Breast epithelium (tissue), 4 donors: ENCODE results near the gene OR7G2. TPM values are rescaled to one million over a fixed set of nuclear protein-coding genes. Genes with fewer than 3 reads are reported as not detected.
"Not testable (repeated sequence)": the region's sequence is repeated elsewhere in the genome, so short reads cannot be mapped to it uniquely, and the experiment has no call there.

Experiments used
- DNase-seq, 2 donors: peaks; one replicate each; pipeline ENCODE4 v3.0.0-alpha.2; 2019; ENCODE audit warnings: low spot score in 2 of 2
- H3K27ac ChIP-seq, 2 donors: fragments of 200-600 bp; sonication (generic) in 1 of 2; one replicate each; pipeline ENCODE4 v1.5.1; 2016 to 2019; ENCODE audit warnings: mild to moderate bottlenecking in 1 of 2
- H3K27me3 ChIP-seq, 2 donors: fragments of 200-600 bp; sonication (generic) in 1 of 2; one replicate each; pipeline versions ENCODE4 v1.5.1 to v1.6.0; 2017 to 2019; ENCODE audit warnings: control low read depth in 1 of 2, mild to moderate bottlenecking in 1 of 2
- H3K36me3 ChIP-seq: fragments of 200-600 bp; one replicate; pipeline ENCODE4 v1.5.1; 2019
- H3K4me1 ChIP-seq, 2 donors: fragments of 200-600 bp; sonication (generic); one replicate each; pipeline ENCODE4 v1.5.1; 2016 to 2019; ENCODE audit warnings: control low read depth in 1 of 2
- H3K4me3 ChIP-seq, 3 donors: fragments of 200-600 bp; sonication (generic); 1 replicate in 2 of 3; 2 replicates in 1 of 3; pipeline ENCODE4 v1.5.1; 2016 to 2019; ENCODE audit warnings: mild to moderate bottlenecking in 3 of 3, moderate library complexity in 2 of 3
- H3K9me3 ChIP-seq, 2 donors: fragments of 200-600 bp; sonication (generic) in 1 of 2; one replicate each; pipeline ENCODE4 v1.5.1; 2016 to 2019; ENCODE audit warnings: control low read depth in 1 of 2
- POLR2A ChIP-seq: fragments of 450-650 bp; IDR thresholded peaks from one replicate; pipeline ENCODE4 v1.6.1; 2016; ENCODE audit warnings: antibody characterized with exemption, mild to moderate bottlenecking, moderate library complexity
- POLR2AphosphoS5 ChIP-seq, 3 donors: sonication (generic); formaldehyde crosslinking; IDR thresholded peaks; one replicate each; pipeline ENCODE4 v1.6.1; 2017; ENCODE audit warnings: antibody characterized with exemption in 3 of 3
- intact Hi-C: fragments of 100-400 bp; cut with DNase I; formaldehyde crosslinking; loops from one replicate; pipeline ENCODE4 v1.15.1; 2023; ENCODE audit warnings: low total_unique reads
- total RNA-seq, 3 donors: library from RNA; depleted of rRNA; stranded (reverse); fragments of >200 nt; gene quantifications; one replicate each; pipeline ENCODE4 v1.1.0, GENCODE V29; 2016
- TF ChIP-seq, protein P1 (sequence below), 3 donors: fragments of 450-650 bp; IDR thresholded peaks; one replicate each; pipeline ENCODE4 v1.5.1; 2016 to 2017; ENCODE audit warnings: antibody characterized with exemption in 3 of 3, mild to moderate bottlenecking in 3 of 3, moderate library complexity in 3 of 3

The OR7G2 gene
- total RNA-seq, 3 donors from 2014 or later, result not detected

DNA sequence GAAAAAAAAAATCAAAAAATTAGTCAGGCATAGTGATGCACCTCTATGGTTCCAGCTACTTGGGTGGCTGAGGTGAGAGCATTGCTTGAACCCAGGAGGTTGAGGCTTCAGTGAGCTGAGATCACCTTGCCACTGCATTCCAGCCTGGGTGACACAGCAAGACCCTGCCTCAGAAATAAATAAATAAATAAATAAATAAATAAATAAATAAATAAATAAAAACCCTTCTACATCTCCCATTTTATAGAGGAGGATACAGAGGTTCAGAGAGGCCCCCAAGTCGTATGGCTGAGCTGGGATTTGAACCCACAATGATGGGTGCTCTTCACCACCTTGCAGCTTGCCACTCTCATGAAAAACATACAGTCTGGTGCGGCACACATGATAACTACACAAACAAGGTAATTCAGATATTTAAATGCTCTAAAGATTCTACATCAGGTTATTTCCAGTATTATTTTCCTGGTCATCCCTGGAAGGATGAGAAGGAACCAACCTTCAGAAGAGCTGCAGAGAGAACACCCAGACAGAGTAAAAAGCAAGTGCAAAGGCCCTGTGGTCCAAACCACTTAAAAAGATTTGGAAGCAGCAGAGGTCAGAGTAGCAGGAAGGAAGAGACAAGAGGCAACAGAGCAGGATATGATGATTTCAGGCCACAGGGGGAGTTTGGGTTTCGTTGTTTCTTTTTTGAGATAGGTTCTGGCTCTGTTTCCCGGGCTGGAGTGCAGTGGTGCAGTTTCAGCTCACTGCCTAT is 49.6 kb downstream of the OR7G2 start:
- intact Hi-C loops, result no loop called here
- Histone ChIP-seq H3K27me3 (no peaks in the 10 kb centered on the region), H3K36me3 (no peaks in the 10 kb centered on the region), H3K9me3 (no peaks in the 10 kb centered on the region), H3K4me1 (no peaks in the 10 kb centered on the region), H3K4me3 (no peak overlapping the region), H3K27ac (no peak overlapping the region)
- TF ChIP-seq, protein P1, sequence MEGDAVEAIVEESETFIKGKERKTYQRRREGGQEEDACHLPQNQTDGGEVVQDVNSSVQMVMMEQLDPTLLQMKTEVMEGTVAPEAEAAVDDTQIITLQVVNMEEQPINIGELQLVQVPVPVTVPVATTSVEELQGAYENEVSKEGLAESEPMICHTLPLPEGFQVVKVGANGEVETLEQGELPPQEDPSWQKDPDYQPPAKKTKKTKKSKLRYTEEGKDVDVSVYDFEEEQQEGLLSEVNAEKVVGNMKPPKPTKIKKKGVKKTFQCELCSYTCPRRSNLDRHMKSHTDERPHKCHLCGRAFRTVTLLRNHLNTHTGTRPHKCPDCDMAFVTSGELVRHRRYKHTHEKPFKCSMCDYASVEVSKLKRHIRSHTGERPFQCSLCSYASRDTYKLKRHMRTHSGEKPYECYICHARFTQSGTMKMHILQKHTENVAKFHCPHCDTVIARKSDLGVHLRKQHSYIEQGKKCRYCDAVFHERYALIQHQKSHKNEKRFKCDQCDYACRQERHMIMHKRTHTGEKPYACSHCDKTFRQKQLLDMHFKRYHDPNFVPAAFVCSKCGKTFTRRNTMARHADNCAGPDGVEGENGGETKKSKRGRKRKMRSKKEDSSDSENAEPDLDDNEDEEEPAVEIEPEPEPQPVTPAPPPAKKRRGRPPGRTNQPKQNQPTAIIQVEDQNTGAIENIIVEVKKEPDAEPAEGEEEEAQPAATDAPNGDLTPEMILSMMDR (IDR thresholded peaks at IDR 0.05), result no peak
- TF ChIP-seq POLR2A (no peak), POLR2AphosphoS5 (IDR thresholded peaks at IDR 0.05) (no peak)
- no peak for DNase-seq

DNA sequence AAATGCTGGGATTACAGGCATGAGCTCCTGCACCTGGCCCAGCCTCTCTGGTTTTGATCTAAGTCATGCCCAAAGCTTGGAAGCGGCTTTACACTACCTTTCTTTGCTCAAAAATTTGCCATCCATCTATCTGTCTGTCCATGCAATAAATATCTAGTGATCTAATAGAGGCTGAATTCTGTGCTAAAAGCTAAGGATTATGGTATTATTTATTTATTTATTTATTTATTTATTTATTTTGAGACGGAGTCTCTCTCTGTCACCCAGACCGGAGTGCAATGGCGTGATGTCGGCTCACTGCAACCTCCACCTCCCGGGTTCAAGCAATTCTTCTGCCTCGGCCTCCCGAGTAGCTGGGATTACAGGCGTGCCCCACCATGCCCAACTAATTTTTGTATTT is 51.1 kb downstream of the OR7G2 start:
- H3K36me3 ChIP-seq, H3K27me3 ChIP-seq: not testable (repeated sequence)

DNA sequence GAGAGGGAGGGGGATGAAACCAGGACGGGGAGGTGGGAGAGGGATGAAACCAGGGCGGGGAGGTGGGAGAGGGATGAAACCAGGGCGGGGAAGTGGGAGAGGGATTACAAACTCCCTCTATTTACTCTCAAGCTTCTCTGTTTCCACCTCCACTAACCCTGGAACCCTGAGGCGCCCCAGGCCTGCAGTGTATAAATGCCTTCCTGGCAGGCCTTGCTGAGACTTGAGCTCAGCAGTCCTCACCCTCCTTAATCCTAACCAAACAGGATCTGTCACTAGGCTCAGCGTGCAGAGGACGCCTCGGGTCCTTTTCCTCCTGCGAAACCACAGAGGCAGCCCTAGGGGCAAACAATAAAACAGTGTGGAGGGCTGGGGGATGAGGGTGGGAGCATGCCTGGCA is 52.5 kb downstream of the OR7G2 start:
- Histone ChIP-seq H3K36me3 (no peaks in the 10 kb centered on the region), H3K9me3 (no peaks in the 10 kb centered on the region), H3K27me3 (no peaks in the 10 kb centered on the region), H3K4me1 (no peaks in the 10 kb centered on the region), H3K4me3 (no peak overlapping the region), H3K27ac (peak overlapping the region in 1 of 2 donors; percentile 52)
- TF ChIP-seq POLR2A (no peak), POLR2AphosphoS5 (IDR thresholded peaks at IDR 0.05) (no peak)
- TF ChIP-seq, protein P1 (IDR thresholded peaks at IDR 0.05), result no peak
- DNase-seq, result peak; percentile 28 to 55
- intact Hi-C loops, result loop anchor here (5.0 kb wide), 1 partner anchor 763 kb away; the partner anchor contains the start of gene FBXL12

More for the DNA sequence above, 51.1 kb downstream of the OR7G2 start:
- H3K4me1 ChIP-seq, H3K4me3 ChIP-seq, H3K9me3 ChIP-seq, DNase-seq, intact Hi-C loops, H3K27ac ChIP-seq: not testable (repeated sequence)

DNA sequence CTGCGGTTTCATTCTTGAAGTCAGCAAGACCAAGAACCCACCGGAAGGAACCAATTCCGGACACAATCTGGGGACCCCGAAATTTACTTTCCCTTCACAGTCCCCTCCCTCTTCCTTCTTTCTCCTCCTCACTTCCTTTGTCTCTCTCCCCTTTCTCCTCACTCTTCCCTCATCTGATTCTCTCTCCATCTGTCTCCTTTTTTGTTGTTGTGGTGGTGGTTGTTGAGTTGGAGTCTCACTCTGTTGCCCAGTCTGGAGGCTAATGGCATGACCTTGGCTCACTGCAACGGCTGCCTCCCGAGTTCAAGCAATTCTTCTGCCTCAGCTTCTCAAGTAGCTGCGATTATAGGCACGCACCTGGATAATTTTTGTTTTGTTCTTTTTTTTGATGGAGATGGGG is 53.1 kb downstream of the OR7G2 start:
- intact Hi-C loops, result loop anchor here (5.0 kb wide), 1 partner anchor 763 kb away; the partner anchor contains the start of gene FBXL12
- no peak for TF ChIP-seq POLR2A

DNA sequence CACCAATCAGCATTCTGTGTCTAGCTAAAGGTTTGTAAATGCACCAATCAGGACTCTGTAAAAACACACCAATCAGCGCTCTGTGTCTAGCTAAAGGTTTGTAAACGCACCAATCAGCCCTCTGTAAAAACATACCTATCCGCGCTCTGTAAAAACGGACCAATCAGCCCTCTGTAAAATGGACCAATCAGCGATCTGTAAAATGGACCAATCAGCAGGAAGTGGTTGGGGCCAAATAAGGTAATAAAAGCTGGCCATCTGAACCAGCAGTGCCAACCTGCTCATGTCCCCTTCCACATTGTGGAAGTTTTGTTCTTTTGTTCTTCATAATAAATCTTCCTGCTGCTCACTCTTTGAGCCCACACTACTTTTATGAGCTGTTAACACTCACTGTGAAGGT is 53.6 kb downstream of the OR7G2 start:
- not testable (repeated sequence) for H3K36me3 ChIP-seq, H3K4me1 ChIP-seq, DNase-seq, H3K4me3 ChIP-seq, H3K9me3 ChIP-seq, H3K27me3 ChIP-seq, H3K27ac ChIP-seq
- intact Hi-C loops, result loop anchor here (5.0 kb wide), 1 partner anchor 764 kb away; the partner anchor contains the start of gene FBXL12

More for the DNA sequence above, 53.1 kb downstream of the OR7G2 start:
- H3K27me3 ChIP-seq, result no peaks in the 10 kb centered on the region
- no peaks in the 10 kb centered on the region for H3K9me3 ChIP-seq
- no peaks in the 10 kb centered on the region for H3K4me1 ChIP-seq
- no peaks in the 10 kb centered on the region for H3K36me3 ChIP-seq
- no peak for DNase-seq
- H3K4me3 ChIP-seq, result no peak overlapping the region
- no peak overlapping the region for H3K27ac ChIP-seq

DNA sequence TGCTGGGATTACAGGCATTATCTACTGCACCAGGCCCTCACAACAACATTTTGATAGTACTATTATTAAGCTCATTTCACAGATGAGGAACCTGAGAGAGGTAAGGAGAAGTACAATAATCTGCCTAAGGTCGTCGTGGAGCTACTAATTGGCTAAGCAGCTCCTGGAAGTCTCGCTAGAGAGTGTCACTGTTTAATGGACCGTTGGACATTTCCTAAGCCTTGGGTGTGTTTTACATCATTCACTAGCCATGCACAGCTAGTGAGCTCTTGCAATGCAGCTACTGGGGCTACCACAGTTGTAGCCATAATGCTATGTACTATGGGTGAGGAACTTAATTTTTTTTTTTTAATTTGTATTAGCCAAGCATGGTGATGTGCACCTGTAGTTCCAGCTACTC is 54.4 kb downstream of the OR7G2 start:
- Histone ChIP-seq H3K4me3 (no peak overlapping the region), H3K9me3 (no peaks in the 10 kb centered on the region), H3K36me3 (no peaks in the 10 kb centered on the region), H3K27ac (no peak overlapping the region), H3K27me3 (no peaks in the 10 kb centered on the region), H3K4me1 (no peaks in the 10 kb centered on the region)
- intact Hi-C loops, result loop anchor here (5.0 kb wide), 1 partner anchor 764 kb away; the partner anchor contains the start of gene FBXL12
- TF ChIP-seq POLR2A, result no peak
- TF ChIP-seq, protein P1 (IDR thresholded peaks at IDR 0.05), result no peak
- TF ChIP-seq POLR2AphosphoS5 (IDR thresholded peaks at IDR 0.05), result no peak
- no peak for DNase-seq

Other genes starting within 250 kb of the OR7G2 start
- gene MUC16, start 97.1 kb downstream of the OR7G2 start, total RNA-seq, result 10 to 100 TPM in 1 of 3 donors, under 1 TPM in 2; under 0.01 to 16.2 (median 0.66) TPM
- not detected for gene OR1M1, start 20.4 kb downstream of the OR7G2 start, total RNA-seq
- gene OR7G1, start 8.3 kb upstream of the OR7G2 start, total RNA-seq, result not detected
- gene OR7G3, start 19.5 kb upstream of the OR7G2 start, total RNA-seq, result not detected
- gene ZNF317, start 32.9 kb upstream of the OR7G2 start, total RNA-seq, result 10 to 100 TPM; 14.6 to 28.1 (median 19.3) TPM
- gene OR7D2, start 71.5 kb upstream of the OR7G2 start, total RNA-seq, result under 1 TPM in 1 of 3 donors, not detected in 2; 0.16 TPM
- gene OR7D4, start 112.1 kb upstream of the OR7G2 start, total RNA-seq, result not detected
- not detected for gene OR7E24, start 143.5 kb upstream of the OR7G2 start, total RNA-seq
- gene ZNF699, start 202.4 kb upstream of the OR7G2 start, total RNA-seq, result 10 to 100 TPM; 10.1 to 27.4 (median 16.1) TPM
- gene ZNF559, start 216.7 kb upstream of the OR7G2 start, total RNA-seq, result 10 to 100 TPM; 18.4 to 39.1 (median 23.4) TPM